HL-60 (cell line): Measurements from ENCODE around the gene TACC3.

ENCODE experiments used
- GABPA ChIP-seq: IDR thresholded peaks from 2 replicates; pipeline ENCODE4 v1.6.1; 2012; ENCODE audit warnings: low read depth
- POLR2AphosphoS5 ChIP-seq: IDR thresholded peaks from 2 replicates; pipeline ENCODE4 v1.6.1; 2012; ENCODE audit warnings: low read depth
- TF ChIP-seq, protein P1 (sequence below): IDR thresholded peaks from one replicate; pipeline ENCODE4 v1.5.1; 2011; ENCODE audit warnings: low read length, control low read depth, inconsistent platforms; ENCODE audit not compliant: insufficient read depth
- TF ChIP-seq, protein P2 (sequence below): IDR thresholded peaks from 2 replicates; pipeline ENCODE4 v1.6.1; 2012; ENCODE audit warnings: low read depth; ENCODE audit not compliant: insufficient replicate concordance

DNA sequence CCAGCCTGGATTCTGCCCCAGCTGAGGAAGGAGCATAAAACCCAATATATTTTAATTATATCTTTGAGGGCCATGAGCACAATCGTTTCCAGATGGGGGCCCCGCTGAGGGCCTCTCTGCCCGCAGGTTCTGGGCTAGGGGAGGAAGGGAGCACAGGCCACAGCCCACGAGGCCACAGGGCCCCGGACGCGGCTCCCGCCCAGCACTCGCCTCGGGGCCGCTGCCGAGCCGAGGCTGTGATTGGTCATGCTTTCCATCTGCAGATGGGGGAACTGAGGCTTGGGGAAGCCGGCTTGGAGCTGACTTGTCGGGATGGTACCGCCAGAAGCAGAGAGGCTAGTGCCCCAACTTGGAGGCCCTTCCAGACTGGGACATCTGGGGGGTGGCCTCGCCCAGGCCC is 34.0 kb downstream of the TACC3 start:
- TF ChIP-seq, protein P1, sequence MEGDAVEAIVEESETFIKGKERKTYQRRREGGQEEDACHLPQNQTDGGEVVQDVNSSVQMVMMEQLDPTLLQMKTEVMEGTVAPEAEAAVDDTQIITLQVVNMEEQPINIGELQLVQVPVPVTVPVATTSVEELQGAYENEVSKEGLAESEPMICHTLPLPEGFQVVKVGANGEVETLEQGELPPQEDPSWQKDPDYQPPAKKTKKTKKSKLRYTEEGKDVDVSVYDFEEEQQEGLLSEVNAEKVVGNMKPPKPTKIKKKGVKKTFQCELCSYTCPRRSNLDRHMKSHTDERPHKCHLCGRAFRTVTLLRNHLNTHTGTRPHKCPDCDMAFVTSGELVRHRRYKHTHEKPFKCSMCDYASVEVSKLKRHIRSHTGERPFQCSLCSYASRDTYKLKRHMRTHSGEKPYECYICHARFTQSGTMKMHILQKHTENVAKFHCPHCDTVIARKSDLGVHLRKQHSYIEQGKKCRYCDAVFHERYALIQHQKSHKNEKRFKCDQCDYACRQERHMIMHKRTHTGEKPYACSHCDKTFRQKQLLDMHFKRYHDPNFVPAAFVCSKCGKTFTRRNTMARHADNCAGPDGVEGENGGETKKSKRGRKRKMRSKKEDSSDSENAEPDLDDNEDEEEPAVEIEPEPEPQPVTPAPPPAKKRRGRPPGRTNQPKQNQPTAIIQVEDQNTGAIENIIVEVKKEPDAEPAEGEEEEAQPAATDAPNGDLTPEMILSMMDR: no peak
- TF ChIP-seq GABPA (no peak), POLR2AphosphoS5 (no peak)
- TF ChIP-seq, protein P2, sequence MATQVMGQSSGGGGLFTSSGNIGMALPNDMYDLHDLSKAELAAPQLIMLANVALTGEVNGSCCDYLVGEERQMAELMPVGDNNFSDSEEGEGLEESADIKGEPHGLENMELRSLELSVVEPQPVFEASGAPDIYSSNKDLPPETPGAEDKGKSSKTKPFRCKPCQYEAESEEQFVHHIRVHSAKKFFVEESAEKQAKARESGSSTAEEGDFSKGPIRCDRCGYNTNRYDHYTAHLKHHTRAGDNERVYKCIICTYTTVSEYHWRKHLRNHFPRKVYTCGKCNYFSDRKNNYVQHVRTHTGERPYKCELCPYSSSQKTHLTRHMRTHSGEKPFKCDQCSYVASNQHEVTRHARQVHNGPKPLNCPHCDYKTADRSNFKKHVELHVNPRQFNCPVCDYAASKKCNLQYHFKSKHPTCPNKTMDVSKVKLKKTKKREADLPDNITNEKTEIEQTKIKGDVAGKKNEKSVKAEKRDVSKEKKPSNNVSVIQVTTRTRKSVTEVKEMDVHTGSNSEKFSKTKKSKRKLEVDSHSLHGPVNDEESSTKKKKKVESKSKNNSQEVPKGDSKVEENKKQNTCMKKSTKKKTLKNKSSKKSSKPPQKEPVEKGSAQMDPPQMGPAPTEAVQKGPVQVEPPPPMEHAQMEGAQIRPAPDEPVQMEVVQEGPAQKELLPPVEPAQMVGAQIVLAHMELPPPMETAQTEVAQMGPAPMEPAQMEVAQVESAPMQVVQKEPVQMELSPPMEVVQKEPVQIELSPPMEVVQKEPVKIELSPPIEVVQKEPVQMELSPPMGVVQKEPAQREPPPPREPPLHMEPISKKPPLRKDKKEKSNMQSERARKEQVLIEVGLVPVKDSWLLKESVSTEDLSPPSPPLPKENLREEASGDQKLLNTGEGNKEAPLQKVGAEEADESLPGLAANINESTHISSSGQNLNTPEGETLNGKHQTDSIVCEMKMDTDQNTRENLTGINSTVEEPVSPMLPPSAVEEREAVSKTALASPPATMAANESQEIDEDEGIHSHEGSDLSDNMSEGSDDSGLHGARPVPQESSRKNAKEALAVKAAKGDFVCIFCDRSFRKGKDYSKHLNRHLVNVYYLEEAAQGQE: no peak
